HuH-7 (cell line): ENCODE measurements around the gene HPF1.
"Not testable (repeated sequence)": the region's sequence is repeated elsewhere in the genome, so short reads cannot be mapped to it uniquely, and the experiment has no call there.

Experiments used
- DNase-seq: peaks from one replicate; pipeline ENCODE4 v3.0.0; 2011; ENCODE audit warnings: low spot score

Gene HPF1

GRCh38 chr4:169738604-169739003 is 19.1 kb downstream of the HPF1 start:
- DNase-seq: not testable (repeated sequence)

GRCh38 chr4:169730564-169730963 is 27.2 kb downstream of the HPF1 start:
- DNase-seq: no peak

- DNase-seq: no peak
Measured at GRCh38 chr4:169727616-169728015, 30.1 kb downstream of the HPF1 start.

- no peak for DNase-seq
Measured at GRCh38 chr4:169724260-169724659, 33.5 kb downstream of the HPF1 start.

GRCh38 chr4:169723207-169723965 is 34.4 kb downstream of the HPF1 start:
- peak; percentile 37 for DNase-seq

GRCh38 chr4:169720529-169720928 is 37.2 kb downstream of the HPF1 start:
- no peak for DNase-seq

- DNase-seq: no peak
Measured at GRCh38 chr4:169716677-169717076, 41.1 kb downstream of the HPF1 start.

GRCh38 chr4:169715826-169716225 is 41.9 kb downstream of the HPF1 start:
- DNase-seq: no peak

- no peak for DNase-seq
Measured at GRCh38 chr4:169707958-169708643, 49.6 kb downstream of the HPF1 start.

- no peak for DNase-seq
Measured at GRCh38 chr4:169698331-169698730, 59.4 kb downstream of the HPF1 start.

GRCh38 chr4:169690787-169691186 is 67.0 kb downstream of the HPF1 start:
- no peak for DNase-seq

- no peak for DNase-seq
Measured at GRCh38 chr4:169689681-169690080, 68.1 kb downstream of the HPF1 start.

GRCh38 chr4:169682372-169683047 is 75.2 kb downstream of the HPF1 start:
- no peak for DNase-seq
